ENCODE results near the gene SMAD3. TPM values are rescaled to one million over a fixed set of nuclear protein-coding genes. Genes with fewer than 3 reads are reported as not detected.

Gene SMAD3
- total RNA-seq, 2 experiments from 2014 or later = 41.2 to 77.8 TPM

- no TSS peak for BruUV-seq (replicated peaks)
- Histone ChIP-seq H3K4me1 (ENCODE audit: insufficient read depth, low read length, poor library complexity, severe bottlenecking) (peaks cover 99% of the 10 kb centered on the region), H3K79me2 (ENCODE audit: insufficient read depth, low read depth, low read length) (peaks cover 78% of the 10 kb centered on the region), H2AFZ (ENCODE audit: low read length) (no peak overlapping the region), H3K36me3 (ENCODE audit: insufficient read depth, low read length) (peaks cover 40% of the 10 kb centered on the region; the same call in 1 of the 2 replicates), H3K9me3 (ENCODE audit: low read length) (no peaks in the 10 kb centered on the region), H4K20me1 (ENCODE audit: insufficient read depth, low read length) (no peaks in the 10 kb centered on the region), H3K9me2 (ENCODE audit: insufficient read depth, low read length) (no peaks in the 10 kb centered on the region), H3K27ac (ENCODE audit: low read depth, low read length, poor library complexity, severe bottlenecking) (no peak overlapping the region), H3K4me3 (ENCODE audit: low read depth, low read length, poor library complexity, severe bottlenecking) (no peak overlapping the region), H3K4me2 (ENCODE audit: low read length) (no peak overlapping the region; the same call in 1 of the 2 replicates)
- no peak for DNase-seq (ENCODE audit: low spot score)
- intact Hi-C loops (cut with micrococcal nuclease; ENCODE audit: unreplicated experiment) = no loop called here
- TF ChIP-seq EZH2phosphoT487 (IDR thresholded peaks at IDR 0.05; ENCODE audit: borderline replicate concordance, low read depth, low read length) = no peak
- TF ChIP-seq CTCF (conservative IDR thresholded peaks at IDR 0.05; ENCODE audit: low read length) = no peak
- ChIA-PET CTCF (ENCODE audit: unreplicated experiment) (no interaction called here), POLR2A (interaction anchor here (0.6 to 4.1 kb wide), 6 partner anchors 11 to 1087 kb away, joined by 3 to 29 read pairs (median 3); no protein-coding TSS in a partner anchor)
Observed at GRCh38 chr15:67103432-67103831, 38.0 kb downstream of the SMAD3 start.

- Histone ChIP-seq H3K36me3 (ENCODE audit: insufficient read depth, low read length) (peaks cover 36% of the 10 kb centered on the region; the same call in 1 of the 2 replicates), H3K4me2 (ENCODE audit: low read length) (no peak overlapping the region; the same call in 1 of the 2 replicates), H3K9me2 (ENCODE audit: insufficient read depth, low read length) (no peaks in the 10 kb centered on the region), H3K9me3 (ENCODE audit: low read length) (no peaks in the 10 kb centered on the region), H4K20me1 (ENCODE audit: insufficient read depth, low read length) (no peaks in the 10 kb centered on the region), H2AFZ (ENCODE audit: low read length) (no peak overlapping the region), H3K4me3 (ENCODE audit: low read depth, low read length, poor library complexity, severe bottlenecking) (no peak overlapping the region), H3K4me1 (ENCODE audit: insufficient read depth, low read length, poor library complexity, severe bottlenecking) (peaks cover 99% of the 10 kb centered on the region), H3K79me2 (ENCODE audit: insufficient read depth, low read depth, low read length) (peaks cover 78% of the 10 kb centered on the region), H3K27ac (ENCODE audit: low read depth, low read length, poor library complexity, severe bottlenecking) (no peak overlapping the region)
- BruUV-seq (replicated peaks) = no TSS peak
- intact Hi-C loops (cut with micrococcal nuclease; ENCODE audit: unreplicated experiment) = no loop called here
- DNase-seq (ENCODE audit: low spot score) = no peak
- ChIA-PET CTCF (ENCODE audit: unreplicated experiment) (no interaction called here), POLR2A (interaction anchor here (0.6 to 4.1 kb wide), 3 partner anchors 12 to 92 kb away, joined by 3 to 29 read pairs (median 3); no protein-coding TSS in a partner anchor)
- TF ChIP-seq EZH2phosphoT487 (IDR thresholded peaks at IDR 0.05; ENCODE audit: borderline replicate concordance, low read depth, low read length) (no peak), CTCF (conservative IDR thresholded peaks at IDR 0.05; ENCODE audit: low read length) (no peak)
Observed at GRCh38 chr15:67103869-67104268, 38.5 kb downstream of the SMAD3 start.

- CTCF ChIA-PET (ENCODE audit: unreplicated experiment) = no interaction called here
- POLR2A ChIA-PET = interaction anchor here (0.6 to 1.1 kb wide), 3 partner anchors 13 to 91 kb away, joined by 3 read pairs; no protein-coding TSS in a partner anchor
- DNase-seq (ENCODE audit: low spot score) = no peak
- TF ChIP-seq CTCF (conservative IDR thresholded peaks at IDR 0.05; ENCODE audit: low read length) = no peak
- TF ChIP-seq EZH2phosphoT487 (IDR thresholded peaks at IDR 0.05; ENCODE audit: borderline replicate concordance, low read depth, low read length) = no peak
- no peaks in the 10 kb centered on the region for H3K9me2 ChIP-seq (ENCODE audit: insufficient read depth, low read length)
- peaks cover 78% of the 10 kb centered on the region for H3K79me2 ChIP-seq (ENCODE audit: insufficient read depth, low read depth, low read length)
- H4K20me1 ChIP-seq (ENCODE audit: insufficient read depth, low read length) = no peaks in the 10 kb centered on the region
- BruUV-seq (replicated peaks) = no TSS peak
- H2AFZ ChIP-seq (ENCODE audit: low read length) = no peak overlapping the region
- intact Hi-C loops (cut with micrococcal nuclease; ENCODE audit: unreplicated experiment) = no loop called here
- no peak overlapping the region for H3K4me3 ChIP-seq (ENCODE audit: low read depth, low read length, poor library complexity, severe bottlenecking)
- H3K27ac ChIP-seq (ENCODE audit: low read depth, low read length, poor library complexity, severe bottlenecking) = no peak overlapping the region
- H3K36me3 ChIP-seq (ENCODE audit: insufficient read depth, low read length) = peaks cover 30% of the 10 kb centered on the region; the same call in 1 of the 2 replicates
- peaks cover 99% of the 10 kb centered on the region for H3K4me1 ChIP-seq (ENCODE audit: insufficient read depth, low read length, poor library complexity, severe bottlenecking)
- no peak overlapping the region for H3K4me2 ChIP-seq (ENCODE audit: low read length)
- no peaks in the 10 kb centered on the region for H3K9me3 ChIP-seq (ENCODE audit: low read length)
Observed at GRCh38 chr15:67104510-67104909, 39.1 kb downstream of the SMAD3 start.
